A673 (cell line): ENCODE measurements around the gene PPP1CC. TPM values are rescaled to one million over a fixed set of nuclear protein-coding genes. Genes with fewer than 3 reads are reported as not detected.

Source experiments
- BruUV-seq: library from RNA; stranded (reverse); fragments of 400-500 nt; replicated peaks from 2 replicates; lab custom pipeline; 2021; lab: Mats Ljungman, UMichigan
- CTCF ChIA-PET: fragments of 300-600 bp; sonication (Branson Sonifier 250); formaldehyde crosslinking; loops from one replicate; lab custom pipeline; 2022; ENCODE audit warnings: antibody characterized with exemption; lab: Charles Lee
- POLR2A ChIA-PET: fragments of 300-600 bp; sonication (Branson Sonifier 250); formaldehyde crosslinking; loops from one replicate; lab custom pipeline; 2022; ENCODE audit warnings: antibody characterized with exemption; ENCODE audit not compliant: low non-redundant PET; lab: Charles Lee
- DNase-seq: peaks from one replicate; pipeline ENCODE4 v3.0.0-alpha.2; 2015; ENCODE audit warnings: low spot score
- H3K27ac ChIP-seq: fragments of 200-600 bp; sonication (generic); 2 replicates; pipeline ENCODE4 v1.5.1; 2016; ENCODE audit warnings: mixed run types, low read depth, mild to moderate bottlenecking, mixed read lengths, antibody characterized with exemption, low read length; ENCODE audit not compliant: poor library complexity, severe bottlenecking
- H3K27me3 ChIP-seq: fragments of 200-600 bp; sonication (generic); replicated peaks from 2 replicates; pipeline ENCODE4 v1.6.1; 2017; ENCODE audit warnings: mixed run types, low read depth, mild to moderate bottlenecking, mixed read lengths, antibody characterized with exemption, low read length; ENCODE audit not compliant: insufficient read depth, poor library complexity
- H3K36me3 ChIP-seq: fragments of 200-600 bp; sonication (generic); 2 replicates; pipeline ENCODE4 v1.6.1; 2016; ENCODE audit warnings: mixed run types, mild to moderate bottlenecking, mixed read lengths, antibody characterized with exemption, low read length; ENCODE audit not compliant: insufficient read depth, poor library complexity, severe bottlenecking
- H3K4me1 ChIP-seq: fragments of 200-600 bp; sonication (generic); 2 replicates; pipeline ENCODE4 v1.6.1; 2017; ENCODE audit warnings: mixed run types, mild to moderate bottlenecking, mixed read lengths, antibody characterized with exemption, low read length; ENCODE audit not compliant: insufficient read depth, poor library complexity, severe bottlenecking
- H3K4me3 ChIP-seq: fragments of 200-600 bp; sonication (generic); 2 replicates; pipeline ENCODE4 v1.5.1; 2016; ENCODE audit warnings: low read depth, mixed run types, mild to moderate bottlenecking, mixed read lengths, low read length; ENCODE audit not compliant: poor library complexity, severe bottlenecking
- H3K9me3 ChIP-seq: fragments of 200-600 bp; sonication (generic); 2 replicates; pipeline ENCODE4 v1.6.1; 2016; ENCODE audit warnings: mixed run types, low read depth, mild to moderate bottlenecking, mixed read lengths, antibody characterized with exemption, low read length; ENCODE audit not compliant: poor library complexity, severe bottlenecking
- CTCF ChIP-seq: fragments of 300-800, 200-600 bp; sonication (generic); conservative IDR thresholded peaks from 2 replicates; pipeline ENCODE4 v1.5.1; 2017; ENCODE audit warnings: low read depth, mild to moderate bottlenecking, antibody characterized with exemption, low read length, moderate library complexity, mixed read lengths
- EZH2 ChIP-seq: fragments of 200-600 bp; sonication (generic); IDR thresholded peaks from 2 replicates; pipeline ENCODE4 v1.6.1; 2017; ENCODE audit warnings: borderline replicate concordance, low read depth, mild to moderate bottlenecking, mixed read lengths, antibody characterized with exemption, low read length; ENCODE audit not compliant: poor library complexity, severe bottlenecking
- intact Hi-C: fragments of 100-400 bp; cut with micrococcal nuclease; formaldehyde crosslinking; loops from one replicate; pipeline ENCODE4 v1.10.0; 2022; ENCODE audit not compliant: unreplicated experiment
- total RNA-seq: library from RNA; stranded (reverse); gene quantifications from 2 replicates; pipeline ENCODE4 v1.2.3, GENCODE V29; 2021

Gene PPP1CC
- total RNA-seq, 1 experiment from 2014 or later, result 268 TPM

- CTCF ChIA-PET, result no interaction called here
- DNase-seq, result no peak
- Histone ChIP-seq H3K27ac (no peak overlapping the region), H3K4me1 (no peaks in the 10 kb centered on the region), H3K4me3 (no peak overlapping the region), H3K36me3 (peaks cover 87% of the 10 kb centered on the region), H3K9me3 (no peaks in the 10 kb centered on the region), H3K27me3 (no peaks in the 10 kb centered on the region)
- intact Hi-C loops, result loop anchor here (5.0 kb wide), 1 partner anchor 167 kb away; no protein-coding TSS in a partner anchor
- no peak for TF ChIP-seq CTCF
- no peak for TF ChIP-seq EZH2
- POLR2A ChIA-PET, result no interaction called here
- no TSS peak for BruUV-seq
These were observed 22.2 kb downstream of the PPP1CC start for GRCh38 chr12:110720516-110720915.

GRCh38 chr12:110718222-110718908 lies 24.3 kb downstream of the PPP1CC start:
- H3K27me3 ChIP-seq, result no peaks in the 10 kb centered on the region
- no peak overlapping the region for H3K27ac ChIP-seq
- H3K36me3 ChIP-seq, result peaks cover 66% of the 10 kb centered on the region
- DNase-seq, result no peak
- no peaks in the 10 kb centered on the region for H3K4me1 ChIP-seq
- ChIA-PET POLR2A (no interaction called here), CTCF (no interaction called here)
- intact Hi-C loops, result no loop called here
- BruUV-seq, result no TSS peak
- no peaks in the 10 kb centered on the region for H3K9me3 ChIP-seq
- no peak overlapping the region for H3K4me3 ChIP-seq
- TF ChIP-seq EZH2 (no peak), CTCF (no peak)

- no peak overlapping the region for H3K4me3 ChIP-seq
- H3K4me1 ChIP-seq, result no peaks in the 10 kb centered on the region
- H3K9me3 ChIP-seq, result no peaks in the 10 kb centered on the region
- H3K27ac ChIP-seq, result no peak overlapping the region
- H3K36me3 ChIP-seq, result peaks cover 54% of the 10 kb centered on the region
- no TSS peak for BruUV-seq
- ChIA-PET CTCF (no interaction called here), POLR2A (no interaction called here)
- intact Hi-C loops, result no loop called here
- DNase-seq, result no peak
- no peaks in the 10 kb centered on the region for H3K27me3 ChIP-seq
- TF ChIP-seq EZH2 (no peak), CTCF (no peak)
These were observed 25.7 kb downstream of the PPP1CC start for GRCh38 chr12:110717037-110717436.
